Activated CD8-positive, alpha-beta memory T cell treated with anti-CD3 and anti-CD28 coated beads for 1 hour (primary cell): ENCODE data around the gene C12orf57.

Experiments used
- DNase-seq, 2 donors: peaks; one replicate each; pipeline ENCODE4 v3.0.0-alpha.2; 2020; ENCODE audit warnings: low read depth in 1 of 2; ENCODE audit errors: extremely low read depth in 1 of 2

Gene C12orf57

DNA sequence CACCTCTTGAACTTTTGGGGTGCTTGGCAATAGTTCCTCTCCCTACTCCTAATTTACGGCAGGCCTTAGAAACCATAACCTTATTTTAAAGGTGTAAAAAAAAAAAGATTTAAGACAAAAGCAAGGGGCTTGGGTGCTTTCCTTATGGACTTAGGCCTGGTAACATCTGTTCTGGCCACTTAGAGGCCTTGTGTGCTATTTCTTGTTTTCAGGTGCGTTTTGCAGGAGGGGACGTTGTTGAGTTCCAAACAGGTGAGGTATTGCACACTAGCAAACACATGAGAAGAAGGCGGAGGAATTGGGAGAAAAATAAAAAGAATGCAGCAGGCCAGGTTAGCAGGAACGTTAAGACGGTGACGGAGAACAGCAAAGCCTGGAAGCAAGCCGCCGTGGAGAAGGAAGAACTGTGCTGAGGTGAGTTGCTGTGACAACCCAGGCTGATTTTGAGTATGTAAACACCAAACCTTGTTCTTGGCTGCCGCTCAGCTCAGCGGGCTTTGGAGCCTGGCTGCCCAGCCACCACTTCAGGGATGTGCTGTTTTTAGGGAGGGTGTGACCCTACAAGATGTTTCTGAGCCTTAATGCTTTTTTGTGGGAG lies 44.2 kb downstream of the C12orf57 start:
- DNase-seq: no peak
